ENCODE measurements around the gene EVL. TPM values are rescaled to one million over a fixed set of nuclear protein-coding genes. Genes with fewer than 3 reads are reported as not detected.

Gene EVL
- total and polyA plus RNA-seq, 10 of the 15 experiments (the other 5 are each of a cell fraction or from before 2014, with no cell fraction given) = 11.9 to 341 (median 89.8) TPM

- TF ChIP-seq PBX3 (IDR thresholded peaks at IDR 0.05; ENCODE audit: insufficient replicate concordance, low read depth, low read length) (no peak), EGR1 (IDR thresholded peaks at IDR 0.05; ENCODE audit: borderline replicate concordance in 1 of 2, low read depth in 2 of 2, low read length in 2 of 2) (no peak), PRDM15 (CRISPR knock-in tag; IDR thresholded peaks at IDR 0.05) (no peak), ZZZ3 (IDR thresholded peaks at IDR 0.05; ENCODE audit: control insufficient read depth, insufficient read length, low read depth) (no peak)
Observed at GRCh38 chr14:100049220-100049619, 16.0 kb upstream of the EVL start (continued).

- RAD21 ChIA-PET (ENCODE audit: unreplicated experiment) = interaction anchor here (1.1 kb wide), 1 partner anchor 17 kb away, joined by 3 read pairs; no protein-coding TSS in a partner anchor
- FAIRE-seq = no peak
- Histone ChIP-seq H3K4me2 (ENCODE audit: control insufficient read depth, insufficient read depth) (no peak overlapping the region), H3K9ac (ENCODE audit: control insufficient read depth, insufficient read depth, low read length) (no peak overlapping the region), H3K36me3 (ENCODE audit: control insufficient read depth in 2 of 2, insufficient read depth in 2 of 2, low read length in 1 of 2) (no peaks in the 10 kb centered on the region), H3K4me3 (no peak overlapping the region), H2AFZ (ENCODE audit: control insufficient read depth, low read depth, low read length) (no peak overlapping the region), H3K27me3 (replicated peaks in 1 of 2; ENCODE audit: control insufficient read depth in 2 of 2, insufficient read depth in 2 of 2, low read length in 1 of 2) (no peaks in the 10 kb centered on the region), H3K79me2 (ENCODE audit: control insufficient read depth, insufficient read depth, low read length) (no peaks in the 10 kb centered on the region), H3K27ac (ENCODE audit: control insufficient read depth, insufficient read depth) (no peak overlapping the region), H3K9me3 (replicated peaks; ENCODE audit: control insufficient read depth, insufficient read depth, low read length) (no peaks in the 10 kb centered on the region), H4K20me1 (ENCODE audit: control insufficient read depth, insufficient read depth) (no peaks in the 10 kb centered on the region), H3K4me1 (ENCODE audit: control insufficient read depth, insufficient read depth, low read length) (no peaks in the 10 kb centered on the region)
- intact Hi-C loops (cut with micrococcal nuclease; ENCODE audit: unreplicated experiment) = no loop called here
- in situ Hi-C loops (cut with MboI) = no loop called here
- POLR2A ChIA-PET = no interaction called here
- WGBS (ENCODE audit: insufficient coverage, insufficient replicate concordance, low lambda C conversion rate, missing lambda C conversion rate) = 82% methylated on average over 2 of the region's 2 CpGs
- ATAC-seq = no peak
- no TSS peak for BruUV-seq (replicated peaks)
- SMC1A ChIA-PET (ENCODE audit: uncharacterized antibody, unreplicated experiment) = interaction anchor here (1.2 to 1.4 kb wide), 4 partner anchors 11 to 57 kb away, joined by 3 to 4 read pairs (median 4); no protein-coding TSS in a partner anchor
- CTCF ChIA-PET = interaction anchor here (1.3 to 10.0 kb wide), 4 partner anchors 14 to 59 kb away, joined by 4 to 156 read pairs (median 22); partner anchors contain the start of gene EVL
- no peak for DNase-seq (ENCODE audit: low read depth, low spot score)
- TF ChIP-seq TCF7 (IDR thresholded peaks at IDR 0.05; ENCODE audit: borderline replicate concordance) (no peak), ESRRA (IDR thresholded peaks at IDR 0.05; ENCODE audit: low read length) (no peak), HSF1 (IDR thresholded peaks at IDR 0.05; ENCODE audit: low read depth, low read length) (no peak), REST (IDR thresholded peaks at IDR 0.05; ENCODE audit: low read depth, low read length) (no peak), GABPA (IDR thresholded peaks at IDR 0.05; ENCODE audit: low read depth) (no peak), SREBF1 (IDR thresholded peaks at IDR 0.05; ENCODE audit: low read length) (no peak), TCF12 (IDR thresholded peaks at IDR 0.05; ENCODE audit: low read depth, low read length) (no peak), ZNF274 (IDR thresholded peaks at IDR 0.05; ENCODE audit: insufficient read depth, insufficient read length) (no peak)
Observed at GRCh38 chr14:100051103-100051502, 14.1 kb upstream of the EVL start.

All from GM12878 (cell line).